Measurements from ENCODE around the gene COL23A1. TPM values are rescaled to one million over a fixed set of nuclear protein-coding genes. Genes with fewer than 3 reads are reported as not detected.

Gene COL23A1
- 0.84 and 5.1 TPM in 2 replicates for total RNA-seq
- 1.1 and 2.7 TPM in 2 replicates for polyA plus RNA-seq

GRCh38 chr5:178590141-178590923 is at the start of gene COL23A1:
Gene COL23A1 (minus strand): TSS chr5:178590393.
- no peak within 1 kb of the TSS for H3K27ac ChIP-seq
- H3K27me3 ChIP-seq: peaks cover 32% of the 10 kb centered on the region

GRCh38 chr5:178637356-178638074 is 47.3 kb upstream of the COL23A1 start:
- Histone ChIP-seq H3K9me3 (ENCODE audit: low read depth) (no peaks in the 10 kb centered on the region), H3K4me1 (ENCODE audit: insufficient read depth) (no peaks in the 10 kb centered on the region), H2AFZ (no peak overlapping the region), H3K27me3 (no peaks in the 10 kb centered on the region), H3K4me2 (no peak overlapping the region), H3K27ac (no peak overlapping the region), H3K4me3 (no peak overlapping the region), H3K9me2 (replicated peaks; ENCODE audit: insufficient read depth) (no peaks in the 10 kb centered on the region), H3K36me3 (replicated peaks; ENCODE audit: insufficient read depth, low read depth) (no peaks in the 10 kb centered on the region), H4K20me1 (ENCODE audit: insufficient read depth, poor library complexity, severe bottlenecking) (no peaks in the 10 kb centered on the region), H3K79me2 (no peaks in the 10 kb centered on the region)
- no peak for TF ChIP-seq CTCF (IDR thresholded peaks at IDR 0.05; ENCODE audit: poor library complexity)
- TF ChIP-seq EZH2 (IDR thresholded peaks at IDR 0.05; ENCODE audit: borderline replicate concordance): no peak
- TF ChIP-seq EZH2phosphoT487 (IDR thresholded peaks at IDR 0.05; ENCODE audit: low read depth, severe bottlenecking, unreplicated experiment): no peak
- no peak for DNase-seq (ENCODE audit: low spot score)
- 84% methylated on average over 9 of the region's 9 CpGs for WGBS (ENCODE audit: low lambda C conversion rate, missing lambda C conversion rate)

More at GRCh38 chr5:178590141-178590923, at the start of gene COL23A1:
- H3K9me2 ChIP-seq (replicated peaks; ENCODE audit: insufficient read depth): no peaks in the 10 kb centered on the region
- H3K4me3 ChIP-seq: peak within 1 kb of the TSS; percentile 83
- peak within 1 kb of the TSS; percentile 99 for H3K4me2 ChIP-seq
- H3K79me2 ChIP-seq: no peaks in the 10 kb centered on the region
- H2AFZ ChIP-seq: peak within 1 kb of the TSS; percentile 44
- H3K9me3 ChIP-seq (ENCODE audit: low read depth): peaks cover 6% of the 10 kb centered on the region
- 2% methylated on average over 34 of the region's 78 CpGs for WGBS (ENCODE audit: low lambda C conversion rate, missing lambda C conversion rate)
- H3K4me1 ChIP-seq (ENCODE audit: insufficient read depth): peaks cover 10% of the 10 kb centered on the region
- H4K20me1 ChIP-seq (ENCODE audit: insufficient read depth, poor library complexity, severe bottlenecking): no peaks in the 10 kb centered on the region
- TF ChIP-seq EZH2phosphoT487 (IDR thresholded peaks at IDR 0.05; ENCODE audit: low read depth, severe bottlenecking, unreplicated experiment) (no peak), CTCF (IDR thresholded peaks at IDR 0.05; ENCODE audit: poor library complexity) (peak; percentile 87), EZH2 (IDR thresholded peaks at IDR 0.05; ENCODE audit: borderline replicate concordance) (peak; percentile 30)
- DNase-seq (ENCODE audit: low spot score): peak; percentile 73
- H3K36me3 ChIP-seq (replicated peaks; ENCODE audit: insufficient read depth, low read depth): no peaks in the 10 kb centered on the region

- DNase-seq (ENCODE audit: low spot score): no peak
- no peaks in the 10 kb centered on the region for H3K36me3 ChIP-seq (replicated peaks; ENCODE audit: insufficient read depth, low read depth)
- H3K9me3 ChIP-seq (ENCODE audit: low read depth): no peaks in the 10 kb centered on the region
- no peaks in the 10 kb centered on the region for H3K79me2 ChIP-seq
- no peaks in the 10 kb centered on the region for H4K20me1 ChIP-seq (ENCODE audit: insufficient read depth, poor library complexity, severe bottlenecking)
- no peak overlapping the region for H3K4me2 ChIP-seq
- H3K4me3 ChIP-seq: no peak overlapping the region
- H3K27ac ChIP-seq: no peak overlapping the region
- 61% methylated on average over 4 of the region's 4 CpGs for WGBS (ENCODE audit: low lambda C conversion rate, missing lambda C conversion rate)
- H2AFZ ChIP-seq: no peak overlapping the region
- TF ChIP-seq EZH2 (IDR thresholded peaks at IDR 0.05; ENCODE audit: borderline replicate concordance) (no peak), CTCF (IDR thresholded peaks at IDR 0.05; ENCODE audit: poor library complexity) (no peak), EZH2phosphoT487 (IDR thresholded peaks at IDR 0.05; ENCODE audit: low read depth, severe bottlenecking, unreplicated experiment) (no peak)
- no peaks in the 10 kb centered on the region for H3K9me2 ChIP-seq (replicated peaks; ENCODE audit: insufficient read depth)
- H3K4me1 ChIP-seq (ENCODE audit: insufficient read depth): peaks cover 4% of the 10 kb centered on the region
- H3K27me3 ChIP-seq: no peaks in the 10 kb centered on the region
These were observed 42.1 kb upstream of the COL23A1 start for GRCh38 chr5:178632285-178632684.

Measured in hepatocyte (in vitro differentiated cells).